GM12878 (cell line): ENCODE results near the gene PLXNC1.

ENCODE experiments used
- ATF2 ChIP-seq: IDR thresholded peaks from 2 replicates; pipeline ENCODE4 v1.6.1; 2012; ENCODE audit warnings: low read length, inconsistent platforms
- ATF7 ChIP-seq: fragments of 450-650 bp; IDR thresholded peaks from 2 replicates; pipeline ENCODE4 v1.6.1; 2016; ENCODE audit warnings: low read depth, mild to moderate bottlenecking
- CBX3 ChIP-seq: fragments of 200-600 bp; sonication (generic); IDR thresholded peaks from 2 replicates; pipeline ENCODE4 v1.6.1; 2016; ENCODE audit warnings: low read depth, borderline replicate concordance
- CTCF ChIP-seq, 3 experiments: IDR thresholded peaks in 2 of 3; conservative IDR thresholded peaks in 1 of 3; 2 replicates each; pipeline ENCODE4 v1.5.1; 2011; ENCODE audit warnings: low read depth in 3 of 3, low read length in 3 of 3, mild to moderate bottlenecking in 3 of 3, control low read depth in 2 of 3, moderate library complexity in 2 of 3, inconsistent platforms in 1 of 3, mixed read lengths in 1 of 3; ENCODE audit not compliant: control insufficient read depth in 2 of 3, insufficient read depth in 1 of 3; ENCODE audit errors: extremely low read depth in 1 of 3
- GABPA ChIP-seq: IDR thresholded peaks from 2 replicates; pipeline ENCODE4 v1.6.1; 2014; ENCODE audit warnings: antibody characterized with exemption, low read depth, mild to moderate bottlenecking, inconsistent platforms
- MEF2B ChIP-seq: fragments of 450-650 bp; IDR thresholded peaks from 2 replicates; pipeline ENCODE4 v1.6.1; 2018; ENCODE audit warnings: mild to moderate bottlenecking, moderate library complexity; ENCODE audit not compliant: partially characterized antibody, poor library complexity, severe bottlenecking
- MXI1 ChIP-seq: fragments of 150-350 bp; IDR thresholded peaks from 2 replicates; pipeline ENCODE4 v1.6.1; 2011; ENCODE audit warnings: low read depth, mild to moderate bottlenecking, inconsistent platforms, low read length, improper control_type of control experiment
- POLR2A ChIP-seq: IDR thresholded peaks from 2 replicates; pipeline ENCODE4 v1.6.1; 2011; ENCODE audit warnings: low read depth, mild to moderate bottlenecking, low read length
- ZNF384 ChIP-seq: IDR thresholded peaks from 2 replicates; pipeline ENCODE4 v1.6.1; 2012; ENCODE audit warnings: low read depth, mild to moderate bottlenecking, low read length, improper control_type of control experiment, borderline replicate concordance

- TF ChIP-seq ATF2 = no peak
- no peak for TF ChIP-seq MXI1
- no peak for TF ChIP-seq ZNF384
- TF ChIP-seq CBX3 = no peak
- no peak for TF ChIP-seq CTCF (IDR thresholded peaks at IDR 0.05 in 2 of 3, conservative IDR thresholded peaks at IDR 0.05 in 1 of 3; ENCODE audit: control insufficient read depth in 2 of 3, extremely low read depth in 1 of 3, insufficient read depth in 1 of 3, low read depth in 3 of 3, low read length in 3 of 3)
- TF ChIP-seq ATF7 = no peak
- TF ChIP-seq POLR2A = no peak
- no peak for TF ChIP-seq GABPA
- no peak for TF ChIP-seq MEF2B
Measured at GRCh38 chr12:94179723-94180122, 31.3 kb downstream of the PLXNC1 start.
